IMR-90 (cell line): ENCODE results near the gene LRIT2. TPM values are rescaled to one million over a fixed set of nuclear protein-coding genes. Genes with fewer than 3 reads are reported as not detected.

Experiments
- polyA plus RNA-seq, 3 experiments: library from polyadenylated mRNA; depleted of rRNA; stranded (reverse); fragments of >200 nt; gene quantifications; 2 replicates each; pipeline ENCODE4 v1.2.3, GENCODE V29; 2012; ENCODE audit warnings: low replicate concordance in 1 of 3
- total RNA-seq: library from RNA; depleted of rRNA; stranded (reverse); fragments of >200 nt; gene quantifications from 2 replicates; pipeline ENCODE4 v1.2.3, GENCODE V29; 2012; rRNA removed

Gene LRIT2
- total and polyA plus RNA-seq, 2 of the 4 experiments (the other 2 are of a cell fraction), result not detected

Other genes with a start within 250 kb of the LRIT2 start
- gene GHITM, start 86.0 kb downstream of the LRIT2 start, total RNA-seq, result 185 and 186 TPM in 2 replicates
- gene GHITM, start 86.0 kb downstream of the LRIT2 start, polyA plus RNA-seq (2012; rRNA removed), result 91.9 and 103 TPM in 2 replicates
- gene GPR15LG, start 51.7 kb downstream of the LRIT2 start, total RNA-seq, result not detected in 2 replicates
- not detected in 2 replicates for gene GPR15LG, start 51.7 kb downstream of the LRIT2 start, polyA plus RNA-seq (2012; rRNA removed)
- gene CDHR1, start 31.0 kb downstream of the LRIT2 start, total RNA-seq, result not detected in 2 replicates
- not detected in 2 replicates for gene CDHR1, start 31.0 kb downstream of the LRIT2 start, polyA plus RNA-seq (2012; rRNA removed)
- gene LRIT1, start 16.0 kb upstream of the LRIT2 start, total RNA-seq, result not detected in 2 replicates
- gene LRIT1, start 16.0 kb upstream of the LRIT2 start, polyA plus RNA-seq (2012; rRNA removed), result not detected in 2 replicates
- gene RGR, start 19.5 kb upstream of the LRIT2 start, total RNA-seq, result not detected in 2 replicates
- gene RGR, start 19.5 kb upstream of the LRIT2 start, polyA plus RNA-seq (2012; rRNA removed), result not detected in 2 replicates
- 27.8 and 31.7 TPM in 2 replicates for gene CCSER2, start 103.0 kb upstream of the LRIT2 start, total RNA-seq
- gene CCSER2, start 103.0 kb upstream of the LRIT2 start, polyA plus RNA-seq (2012; rRNA removed), result 18.0 and 20.4 TPM in 2 replicates